Trophoblast cell (in vitro differentiated cells and primary cell): ENCODE measurements around the gene CDK5R1.

Experiments
- DNase-seq, 2 donors: peaks; one replicate each; pipeline ENCODE4 v3.0.0-alpha.2; 2016
- H2AFZ ChIP-seq: 2 replicates; pipeline ENCODE4 v1.6.1; 2013; ENCODE audit warnings: low read length, moderate library complexity, mild to moderate bottlenecking; ENCODE audit not compliant: insufficient read depth, poor library complexity
- H2AK5ac ChIP-seq: 2 replicates; pipeline ENCODE4 v1.6.1; 2013; ENCODE audit warnings: mild to moderate bottlenecking, low read length
- H2BK120ac ChIP-seq: 2 replicates; pipeline ENCODE4 v1.6.1; 2013; ENCODE audit warnings: low read length, mild to moderate bottlenecking, moderate library complexity; ENCODE audit not compliant: insufficient read depth, poor library complexity
- H2BK12ac ChIP-seq: 2 replicates; pipeline ENCODE4 v1.6.1; 2013; ENCODE audit warnings: mild to moderate bottlenecking, low read length, moderate library complexity
- H2BK5ac ChIP-seq: 2 replicates; pipeline ENCODE4 v1.6.1; 2013; ENCODE audit warnings: low read length, low read depth, moderate library complexity, mild to moderate bottlenecking; ENCODE audit not compliant: poor library complexity
- H3K14ac ChIP-seq: 2 replicates; pipeline ENCODE4 v1.6.1; 2013; ENCODE audit warnings: mild to moderate bottlenecking, low read length
- H3K18ac ChIP-seq: 2 replicates; pipeline ENCODE4 v1.6.1; 2013; ENCODE audit warnings: mild to moderate bottlenecking, low read length
- H3K23ac ChIP-seq: 2 replicates; pipeline ENCODE4 v1.6.1; 2013; ENCODE audit warnings: low read length
- H3K27ac ChIP-seq: 2 replicates; pipeline ENCODE4 v1.5.1; 2013; ENCODE audit warnings: low read depth, mild to moderate bottlenecking, inconsistent platforms, low read length, moderate library complexity
- H3K27me3 ChIP-seq: 2 replicates; pipeline ENCODE4 v1.6.1; 2013; ENCODE audit warnings: inconsistent platforms, mild to moderate bottlenecking, low read length, moderate library complexity; ENCODE audit not compliant: insufficient read depth
- H3K36me3 ChIP-seq, 2 experiments: 1 replicate in 1 of 2; 2 replicates in 1 of 2; pipeline ENCODE4 v1.6.1; 2013; ENCODE audit warnings: low read length in 2 of 2, mild to moderate bottlenecking in 2 of 2, moderate library complexity in 1 of 2; ENCODE audit not compliant: insufficient read depth in 2 of 2, control insufficient read depth in 1 of 2
- H3K4ac ChIP-seq: 2 replicates; pipeline ENCODE4 v1.6.1; 2013; ENCODE audit warnings: low read depth, mild to moderate bottlenecking, low read length, moderate library complexity
- H3K4me1 ChIP-seq, 2 experiments: 1 replicate in 1 of 2; 2 replicates in 1 of 2; pipeline ENCODE4 v1.6.1; 2013; ENCODE audit warnings: low read length in 2 of 2, mild to moderate bottlenecking in 2 of 2, moderate library complexity in 1 of 2; ENCODE audit not compliant: insufficient read depth in 2 of 2, control insufficient read depth in 1 of 2
- H3K4me2 ChIP-seq: 2 replicates; pipeline ENCODE4 v1.6.1; 2013; ENCODE audit warnings: inconsistent platforms, mild to moderate bottlenecking, low read length, moderate library complexity
- H3K4me3 ChIP-seq: 2 replicates; pipeline ENCODE4 v1.5.1; 2013; ENCODE audit warnings: mild to moderate bottlenecking, low read depth, low read length, inconsistent platforms
- H3K79me1 ChIP-seq: one replicate; pipeline ENCODE4 v1.6.1; 2013; ENCODE audit warnings: low read length
- H3K79me2 ChIP-seq: 2 replicates; pipeline ENCODE4 v1.6.1; 2013; ENCODE audit warnings: low read length, mild to moderate bottlenecking; ENCODE audit not compliant: control insufficient read depth, insufficient read depth, poor library complexity
- H3K9ac ChIP-seq: 2 replicates; pipeline ENCODE4 v1.6.1; 2013; ENCODE audit warnings: mild to moderate bottlenecking, low read length
- H3K9me3 ChIP-seq: 2 replicates; pipeline ENCODE4 v1.6.1; 2013; ENCODE audit warnings: low read depth, mild to moderate bottlenecking, control low read depth, inconsistent platforms, low read length; ENCODE audit not compliant: insufficient read depth
- H4K12ac ChIP-seq: 2 replicates; pipeline ENCODE4 v1.6.1; 2013; ENCODE audit warnings: low read depth, mild to moderate bottlenecking, low read length, moderate library complexity
- H4K8ac ChIP-seq: 2 replicates; pipeline ENCODE4 v1.6.1; 2013; ENCODE audit warnings: low read depth, mild to moderate bottlenecking, low read length, moderate library complexity
- H4K91ac ChIP-seq: one replicate; pipeline ENCODE4 v1.6.1; 2013; ENCODE audit warnings: low read depth, mild to moderate bottlenecking, low read length, moderate library complexity
- WGBS: extraction: QIAGEN DNeasy Blood & Tissue Kit; methylation state at CpG from one replicate; pipeline ENCODE4 v1.1.7; 2013; ENCODE audit warnings: missing lambda C conversion rate; ENCODE audit not compliant: insufficient read length, insufficient coverage; ENCODE audit errors: extremely low coverage; 5-methylcytosine and 5-hydroxymethylcytosine counted together

The CDK5R1 gene

DNA sequence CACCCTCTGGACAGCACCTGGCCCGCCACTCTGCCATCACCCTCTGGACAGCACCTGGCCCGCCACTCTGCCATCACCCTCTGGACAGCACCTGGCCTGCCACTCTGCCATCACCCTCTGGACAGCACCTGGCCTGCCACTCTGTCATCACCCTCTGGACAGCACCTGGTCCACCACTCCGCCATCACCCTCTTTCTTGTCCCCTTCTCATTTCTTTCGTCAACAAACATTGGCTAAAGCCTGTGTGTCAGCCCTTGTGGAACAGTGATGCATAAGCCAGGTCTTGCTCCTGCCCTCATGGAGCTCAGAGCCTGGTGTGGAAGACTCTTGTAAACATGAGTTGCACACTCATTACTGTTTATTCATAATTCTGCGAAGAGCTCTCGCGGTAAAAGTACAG, 31.2 kb downstream of the CDK5R1 start:
- Histone ChIP-seq H3K4me2 (no peak overlapping the region), H2AK5ac (no peak overlapping the region), H3K14ac (no peak overlapping the region), H3K27me3 (no peaks in the 10 kb centered on the region), H3K23ac (no peak overlapping the region), H3K4me1 (peaks cover 7 to 14% of the 10 kb centered on the region in 2 experiments), H3K79me1 (peaks cover 5% of the 10 kb centered on the region), H3K27ac (no peak overlapping the region), H2BK12ac (no peak overlapping the region), H2AFZ (no peak overlapping the region), H3K18ac (no peak overlapping the region), H2BK120ac (no peak overlapping the region), H3K4ac (no peak overlapping the region), H3K36me3 (no peaks in the 10 kb centered on the region), H3K79me2 (no peaks in the 10 kb centered on the region), H4K12ac (no peak overlapping the region), H3K4me3 (no peak overlapping the region), H4K91ac (no peak overlapping the region), H3K9ac (no peak overlapping the region), H4K8ac (no peak overlapping the region), H3K9me3 (peaks cover 2% of the 10 kb centered on the region), H2BK5ac (no peak overlapping the region)
- no peak for DNase-seq
- WGBS = no CpG with 5 or more reads among the region's 7 CpGs

- Histone ChIP-seq H2BK12ac (no peak overlapping the region), H2AK5ac (no peak overlapping the region), H3K36me3 (no peaks in the 10 kb centered on the region), H4K91ac (no peak overlapping the region), H3K4me3 (peak overlapping the region; percentile 54), H3K79me2 (no peaks in the 10 kb centered on the region), H3K18ac (no peak overlapping the region), H3K9ac (peak overlapping the region; percentile 21), H2AFZ (no peak overlapping the region), H2BK5ac (no peak overlapping the region), H3K4me1 (peaks cover 7 to 14% of the 10 kb centered on the region in 2 experiments), H3K27me3 (no peaks in the 10 kb centered on the region), H3K14ac (peak overlapping the region; percentile 3), H3K79me1 (peaks cover 5% of the 10 kb centered on the region), H3K4ac (no peak overlapping the region), H4K12ac (no peak overlapping the region), H2BK120ac (no peak overlapping the region), H3K4me2 (peak overlapping the region; percentile 65), H3K27ac (no peak overlapping the region), H4K8ac (peak overlapping the region; percentile 16), H3K9me3 (peaks cover 2% of the 10 kb centered on the region), H3K23ac (no peak overlapping the region)
- no CpG with 5 or more reads among the region's 31 CpGs for WGBS
- DNase-seq = no peak
Observed at GRCh38 chr17:32518646-32519227, 31.9 kb downstream of the CDK5R1 start.

DNA sequence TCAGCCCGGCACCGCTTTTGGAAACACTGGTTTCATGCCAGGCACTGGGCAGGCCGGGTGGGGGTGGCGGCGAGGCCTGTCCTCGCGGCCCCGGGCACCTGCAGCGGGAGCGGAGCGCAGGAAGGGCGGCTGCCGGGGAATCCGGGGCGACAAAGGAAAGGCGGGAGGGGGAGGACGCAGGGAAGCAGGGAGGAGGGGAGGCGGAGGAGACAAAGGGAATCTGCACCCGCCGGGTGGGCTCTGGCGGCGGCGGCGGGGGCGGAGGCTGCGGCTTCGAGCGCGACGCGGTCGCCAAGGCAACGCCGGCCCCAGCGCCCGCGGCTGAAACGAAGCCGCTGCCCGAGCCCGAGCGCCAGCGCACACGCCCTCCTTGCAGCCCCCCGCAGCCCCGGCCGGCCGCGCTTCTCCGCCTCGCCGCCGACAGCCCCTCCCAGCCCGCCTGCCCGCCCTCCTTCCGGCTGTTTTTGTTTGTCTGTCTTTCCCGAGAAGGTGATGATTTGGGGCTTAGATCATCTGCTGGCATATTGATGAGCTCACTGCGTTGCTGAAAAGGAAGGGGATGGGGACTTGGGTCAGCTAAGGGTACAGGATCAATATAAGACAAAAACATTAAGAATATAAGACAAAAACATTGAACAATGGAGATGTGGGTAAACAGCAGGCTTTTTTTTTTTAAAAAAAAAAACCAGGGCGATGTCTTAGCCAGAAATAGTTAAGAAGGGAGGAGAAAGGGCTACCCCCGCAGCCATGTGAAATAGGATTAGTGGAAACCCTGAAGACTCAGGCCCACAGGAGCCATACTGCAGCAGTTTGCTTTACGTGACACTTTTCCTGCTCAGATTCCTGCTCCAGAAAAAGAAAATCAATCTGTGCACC, 32.7 kb downstream of the CDK5R1 start:
- Histone ChIP-seq H3K4me2 (peak overlapping the region; percentile 65), H3K23ac (no peak overlapping the region), H4K12ac (no peak overlapping the region), H4K91ac (peak overlapping the region; percentile 62), H2BK5ac (no peak overlapping the region), H3K4ac (no peak overlapping the region), H3K36me3 (no peaks in the 10 kb centered on the region), H3K79me2 (no peaks in the 10 kb centered on the region), H3K14ac (peak overlapping the region; percentile 39), H3K9me3 (peaks cover 2% of the 10 kb centered on the region), H2BK120ac (no peak overlapping the region), H2AK5ac (no peak overlapping the region), H3K18ac (no peak overlapping the region), H3K4me1 (peaks cover 7 to 14% of the 10 kb centered on the region in 2 experiments), H2BK12ac (no peak overlapping the region), H3K9ac (peak overlapping the region; percentile 21), H3K79me1 (peaks cover 5% of the 10 kb centered on the region), H3K27me3 (no peaks in the 10 kb centered on the region), H3K27ac (peak overlapping the region; percentile 28), H4K8ac (peak overlapping the region; percentile 16), H2AFZ (no peak overlapping the region), H3K4me3 (peak overlapping the region; percentile 54)
- DNase-seq = peak; percentile 18 to 36
- WGBS = no CpG with 5 or more reads among the region's 61 CpGs

DNA sequence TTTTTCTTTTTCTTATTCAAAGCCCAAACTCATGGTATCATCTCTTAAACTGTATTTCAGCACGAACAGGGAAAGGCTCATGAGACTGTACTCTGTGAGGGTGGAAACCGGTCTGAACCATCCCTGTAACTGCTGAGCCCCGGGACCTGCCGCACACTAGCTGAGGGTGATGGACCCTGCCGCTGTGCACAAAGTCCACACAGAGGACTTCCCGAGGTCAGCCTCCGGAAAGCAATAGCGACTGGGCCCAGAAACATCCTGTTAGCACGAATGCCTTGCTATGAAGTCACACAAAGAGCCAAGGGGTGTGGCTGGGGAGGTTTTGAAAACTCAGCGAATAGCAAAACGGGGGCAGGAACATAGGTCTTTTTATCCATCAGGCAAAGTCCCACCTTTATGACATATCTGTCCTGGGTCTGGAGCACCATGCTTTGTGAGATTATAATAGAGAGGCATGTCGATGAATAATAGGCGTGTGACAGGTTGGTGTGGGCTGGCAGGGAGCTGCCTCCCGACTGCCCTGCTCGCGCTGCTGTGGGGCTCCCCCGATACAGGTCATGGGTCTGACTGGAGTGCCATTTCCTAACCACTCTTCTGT, 33.4 kb downstream of the CDK5R1 start:
- no peak overlapping the region for H3K4ac ChIP-seq
- peak overlapping the region; percentile 47 for H3K18ac ChIP-seq
- DNase-seq = no peak
- H2BK120ac ChIP-seq = no peak overlapping the region
- H3K27ac ChIP-seq = peak overlapping the region; percentile 28
- peaks cover 5% of the 10 kb centered on the region for H3K79me1 ChIP-seq
- H3K79me2 ChIP-seq = no peaks in the 10 kb centered on the region
- peak overlapping the region; percentile 61 for H4K8ac ChIP-seq
- no peaks in the 10 kb centered on the region for H3K36me3 ChIP-seq
- peaks cover 2% of the 10 kb centered on the region for H3K9me3 ChIP-seq
- H3K4me3 ChIP-seq = no peak overlapping the region
- no peaks in the 10 kb centered on the region for H3K27me3 ChIP-seq
- no peak overlapping the region for H2AFZ ChIP-seq
- H2BK12ac ChIP-seq = no peak overlapping the region
- WGBS = no CpG with 5 or more reads among the region's 17 CpGs
- H3K14ac ChIP-seq = peak overlapping the region; percentile 45
- no peak overlapping the region for H3K9ac ChIP-seq
- H4K12ac ChIP-seq = no peak overlapping the region
- H3K4me2 ChIP-seq = peak overlapping the region; percentile 65
- H4K91ac ChIP-seq = peak overlapping the region; percentile 62
- H3K23ac ChIP-seq = no peak overlapping the region
- no peak overlapping the region for H2BK5ac ChIP-seq
- peaks cover 7 to 14% of the 10 kb centered on the region in 2 experiments for H3K4me1 ChIP-seq
- peak overlapping the region; percentile 55 for H2AK5ac ChIP-seq
